ENCODE measurements around the gene ABCC12.

DNA sequence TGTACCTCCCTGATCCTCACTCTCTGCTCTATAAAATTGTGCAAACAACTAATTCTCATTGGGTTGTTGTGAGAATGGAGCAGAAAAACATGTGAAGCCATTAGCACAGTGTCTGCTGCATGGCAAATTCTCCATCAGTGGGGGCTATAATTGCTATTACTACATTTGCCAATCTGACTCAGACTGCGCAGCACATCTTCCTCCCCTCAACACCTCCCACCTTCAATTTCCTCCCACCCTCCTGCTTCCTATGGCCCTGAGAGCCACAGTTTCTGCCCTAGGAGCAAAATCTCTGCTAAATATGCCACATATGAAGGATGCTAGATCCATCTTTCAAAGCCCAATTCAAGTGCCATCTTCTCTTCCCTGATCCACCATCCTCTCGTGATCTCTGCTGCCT lies 37.0 kb downstream of the ABCC12 start:
- TF ChIP-seq, protein P1, sequence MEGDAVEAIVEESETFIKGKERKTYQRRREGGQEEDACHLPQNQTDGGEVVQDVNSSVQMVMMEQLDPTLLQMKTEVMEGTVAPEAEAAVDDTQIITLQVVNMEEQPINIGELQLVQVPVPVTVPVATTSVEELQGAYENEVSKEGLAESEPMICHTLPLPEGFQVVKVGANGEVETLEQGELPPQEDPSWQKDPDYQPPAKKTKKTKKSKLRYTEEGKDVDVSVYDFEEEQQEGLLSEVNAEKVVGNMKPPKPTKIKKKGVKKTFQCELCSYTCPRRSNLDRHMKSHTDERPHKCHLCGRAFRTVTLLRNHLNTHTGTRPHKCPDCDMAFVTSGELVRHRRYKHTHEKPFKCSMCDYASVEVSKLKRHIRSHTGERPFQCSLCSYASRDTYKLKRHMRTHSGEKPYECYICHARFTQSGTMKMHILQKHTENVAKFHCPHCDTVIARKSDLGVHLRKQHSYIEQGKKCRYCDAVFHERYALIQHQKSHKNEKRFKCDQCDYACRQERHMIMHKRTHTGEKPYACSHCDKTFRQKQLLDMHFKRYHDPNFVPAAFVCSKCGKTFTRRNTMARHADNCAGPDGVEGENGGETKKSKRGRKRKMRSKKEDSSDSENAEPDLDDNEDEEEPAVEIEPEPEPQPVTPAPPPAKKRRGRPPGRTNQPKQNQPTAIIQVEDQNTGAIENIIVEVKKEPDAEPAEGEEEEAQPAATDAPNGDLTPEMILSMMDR (IDR thresholded peaks at IDR 0.05), result no peak
- no peak for TF ChIP-seq POLR2AphosphoS5 (IDR thresholded peaks at IDR 0.05)
